ENCODE data around the gene MS4A18.

The MS4A18 gene

DNA sequence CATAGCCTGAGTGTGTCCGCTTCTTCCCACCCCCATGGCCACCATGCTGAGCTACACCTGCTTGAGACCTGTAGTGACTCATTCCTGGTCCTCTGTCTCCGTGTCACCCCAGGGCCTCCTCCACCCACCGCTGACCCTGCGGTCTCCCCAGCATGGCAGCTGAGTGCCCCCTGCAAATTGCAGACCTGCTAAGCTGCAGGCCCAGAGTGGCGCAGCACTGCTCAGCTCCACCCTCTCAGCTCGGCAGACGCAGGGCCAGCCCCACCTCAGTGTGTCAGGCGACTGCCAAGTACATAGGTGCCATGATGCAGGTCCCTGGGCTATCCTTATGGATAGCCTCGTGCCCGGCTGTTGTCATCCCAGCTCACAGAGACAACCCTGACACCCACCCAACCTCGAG lies 45.3 kb downstream of the MS4A18 start:
- TF ChIP-seq GATA3 (IDR thresholded peaks at IDR 0.05; ENCODE audit: low read depth, low read length) (no peak), GATA2 (IDR thresholded peaks at IDR 0.05; ENCODE audit: low read depth, low read length) (no peak)

DNA sequence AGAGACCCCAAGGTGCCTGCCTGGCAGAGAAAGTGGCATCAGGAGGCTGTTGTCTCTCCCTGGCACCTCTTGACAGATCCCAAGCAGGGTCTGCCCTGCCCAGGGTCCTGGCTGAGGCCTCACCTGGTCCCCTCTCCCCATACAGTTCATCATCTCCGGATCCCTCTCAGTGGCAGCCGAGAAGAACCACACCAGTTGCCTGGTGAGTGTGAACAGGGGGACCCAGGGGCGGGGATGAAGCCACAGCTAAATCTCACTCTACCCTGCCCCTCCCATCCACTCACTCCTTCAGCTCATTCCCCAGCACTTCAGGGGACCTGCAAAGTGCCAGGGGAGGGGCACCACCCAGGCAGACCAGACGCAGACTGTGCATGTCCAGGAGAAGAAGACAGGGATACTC lies 46.6 kb downstream of the MS4A18 start:
- TF ChIP-seq GATA3 (IDR thresholded peaks at IDR 0.05; ENCODE audit: low read depth, low read length) (no peak), GATA2 (IDR thresholded peaks at IDR 0.05; ENCODE audit: low read depth, low read length) (no peak)

DNA sequence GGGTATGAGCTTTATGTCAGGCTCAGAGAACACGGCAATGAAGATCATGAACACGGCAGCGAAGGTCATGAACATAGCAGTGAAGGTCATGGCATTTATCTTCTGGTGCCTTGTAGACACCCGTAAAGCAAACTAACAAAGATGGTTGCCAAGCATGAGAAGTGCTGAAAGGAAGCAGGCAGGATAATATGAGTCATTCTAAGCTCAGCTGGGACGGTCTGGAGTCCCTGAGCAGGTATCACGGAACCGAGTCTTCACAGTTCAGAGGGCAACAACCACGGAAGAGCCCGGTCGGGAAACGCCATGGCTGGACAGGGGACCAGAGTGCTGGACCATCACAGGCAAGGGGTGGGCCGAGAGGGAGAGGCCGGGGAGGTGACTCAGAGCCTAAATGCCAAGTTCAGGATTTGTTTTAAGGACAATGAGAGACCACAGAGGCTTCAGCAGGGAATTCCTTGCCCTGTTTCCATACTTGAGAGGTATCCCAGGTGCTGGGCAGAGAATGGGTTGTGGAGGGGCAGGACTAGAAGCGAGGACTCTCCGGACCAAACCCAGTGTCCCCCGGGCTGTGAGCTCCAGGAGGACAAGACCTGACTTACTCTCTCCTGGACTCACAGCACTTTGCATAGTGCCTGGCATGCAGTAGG lies 47.5 kb downstream of the MS4A18 start:
- TF ChIP-seq GATA3 (IDR thresholded peaks at IDR 0.05; ENCODE audit: low read depth, low read length) = no peak
- TF ChIP-seq GATA2 (IDR thresholded peaks at IDR 0.05; ENCODE audit: low read depth, low read length) = no peak

DNA sequence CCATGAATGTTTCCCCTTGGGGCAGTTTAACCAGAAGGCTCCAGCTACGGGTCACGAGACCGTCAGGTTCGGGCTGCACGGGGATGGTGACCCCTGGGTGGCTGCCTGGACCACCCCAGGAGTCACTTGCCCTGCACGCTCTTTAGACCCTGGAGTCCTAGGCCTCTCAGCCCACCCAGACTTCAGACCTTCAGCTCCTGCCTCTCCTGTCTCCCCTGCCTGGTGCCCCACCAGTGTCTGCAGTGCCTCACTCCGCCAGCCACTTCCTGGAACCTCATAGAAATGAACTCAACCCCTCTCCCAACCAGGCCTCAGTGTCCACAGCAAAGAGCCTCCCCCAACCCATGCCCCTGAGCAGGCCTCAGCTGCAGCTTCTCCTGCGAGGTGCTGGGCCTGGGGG lies 48.1 kb downstream of the MS4A18 start:
- no peak for TF ChIP-seq GATA3 (IDR thresholded peaks at IDR 0.05; ENCODE audit: low read depth, low read length)
- no peak for TF ChIP-seq GATA2 (IDR thresholded peaks at IDR 0.05; ENCODE audit: low read depth, low read length)

DNA sequence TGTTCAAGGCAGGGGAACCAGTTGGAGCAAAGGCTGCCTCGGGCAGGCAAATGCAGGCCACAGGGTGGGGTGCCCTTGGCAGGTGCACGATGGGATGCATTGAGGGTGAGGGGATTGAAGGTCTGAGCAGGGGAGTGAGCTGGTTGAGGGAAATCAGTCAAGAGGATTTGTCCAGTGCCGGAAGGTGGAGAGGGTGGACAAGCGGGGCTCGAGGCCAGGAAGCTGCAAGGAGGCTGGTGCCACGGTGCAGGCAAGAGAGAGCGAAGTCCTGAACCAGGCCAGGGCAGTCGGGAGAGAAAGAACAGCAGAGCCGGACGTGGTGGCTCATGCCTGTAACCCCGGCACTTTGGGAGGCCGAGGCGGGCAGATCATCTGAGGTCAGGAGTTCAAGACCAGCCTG lies 50.2 kb downstream of the MS4A18 start:
- no peak for TF ChIP-seq GATA2 (IDR thresholded peaks at IDR 0.05; ENCODE audit: low read depth, low read length)
- TF ChIP-seq GATA3 (IDR thresholded peaks at IDR 0.05; ENCODE audit: low read depth, low read length) = no peak

- TF ChIP-seq GATA3 (IDR thresholded peaks at IDR 0.05; ENCODE audit: low read depth, low read length) (no peak), GATA2 (IDR thresholded peaks at IDR 0.05; ENCODE audit: low read depth, low read length) (no peak)
These were observed 51.0 kb downstream of the MS4A18 start for GRCh38 chr11:60775420-60775961.

GRCh38 chr11:60776167-60776566 lies 51.6 kb downstream of the MS4A18 start:
- no peak for TF ChIP-seq GATA3 (IDR thresholded peaks at IDR 0.05; ENCODE audit: low read depth, low read length)
- no peak for TF ChIP-seq GATA2 (IDR thresholded peaks at IDR 0.05; ENCODE audit: low read depth, low read length)

DNA sequence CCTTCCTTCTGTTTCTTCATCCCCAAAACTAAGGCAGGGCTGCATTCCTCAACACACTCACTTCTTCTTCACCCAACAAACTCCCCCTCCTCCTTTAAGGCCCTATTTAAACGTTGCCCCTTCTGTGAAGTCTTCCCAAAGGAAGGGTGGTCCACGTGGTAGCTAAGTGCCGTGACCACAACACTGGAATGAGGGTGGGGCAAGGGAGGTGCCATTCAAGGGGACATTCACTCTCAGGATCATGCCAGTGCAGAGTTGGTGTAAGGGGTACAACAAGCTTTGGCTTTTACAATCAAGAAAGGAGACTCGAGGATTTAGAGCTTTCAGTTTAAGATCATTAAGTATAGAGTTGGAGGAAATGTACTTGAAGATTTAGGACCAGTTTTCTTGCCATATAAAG lies 52.6 kb downstream of the MS4A18 start:
- TF ChIP-seq GATA3 (IDR thresholded peaks at IDR 0.05; ENCODE audit: low read depth, low read length) (no peak), GATA2 (IDR thresholded peaks at IDR 0.05; ENCODE audit: low read depth, low read length) (no peak)

DNA sequence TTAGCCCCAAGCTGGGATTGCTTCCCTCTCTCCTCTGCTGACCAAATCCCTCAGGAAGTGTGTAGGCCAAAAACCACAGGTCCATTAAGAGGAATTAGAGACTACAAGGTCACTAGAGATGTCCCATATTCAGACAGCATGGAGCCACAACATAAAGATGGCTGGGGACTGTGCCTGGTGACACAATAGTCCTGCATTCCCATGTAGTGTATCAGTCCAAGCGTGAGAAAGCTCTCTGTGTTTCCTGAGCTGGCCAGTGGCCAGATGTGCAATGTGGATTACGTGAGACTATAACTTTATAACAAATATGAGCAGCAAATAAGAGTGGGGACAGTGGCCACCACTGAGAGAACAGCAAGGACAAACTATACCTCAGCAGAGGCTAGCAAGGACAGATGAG lies 53.1 kb downstream of the MS4A18 start:
- no peak for TF ChIP-seq GATA2 (IDR thresholded peaks at IDR 0.05; ENCODE audit: low read depth, low read length)
- TF ChIP-seq GATA3 (IDR thresholded peaks at IDR 0.05; ENCODE audit: low read depth, low read length) = no peak

DNA sequence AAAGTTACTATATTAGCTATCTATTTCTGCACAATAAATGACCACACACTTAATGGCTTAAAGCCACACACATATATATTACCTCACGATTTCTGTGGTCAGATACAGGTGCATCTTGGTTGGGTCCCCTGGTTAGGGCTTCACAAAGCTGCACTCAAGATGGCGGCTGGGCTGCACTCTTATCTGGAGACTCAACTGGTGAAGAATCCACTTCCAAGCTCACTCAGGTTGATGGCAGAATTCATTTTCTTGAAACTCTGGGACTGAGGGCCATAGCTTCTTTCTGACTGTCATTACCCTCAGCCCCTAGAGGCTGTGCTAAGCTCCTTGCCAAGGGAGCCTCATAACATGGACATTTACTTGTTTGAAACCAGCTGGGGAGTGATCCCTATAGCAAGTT lies 55.5 kb downstream of the MS4A18 start:
- TF ChIP-seq GATA3 (IDR thresholded peaks at IDR 0.05; ENCODE audit: low read depth, low read length) (no peak), GATA2 (IDR thresholded peaks at IDR 0.05; ENCODE audit: low read depth, low read length) (no peak)

- no peak for TF ChIP-seq GATA3 (IDR thresholded peaks at IDR 0.05; ENCODE audit: low read depth, low read length)
- TF ChIP-seq GATA2 (IDR thresholded peaks at IDR 0.05; ENCODE audit: low read depth, low read length) = no peak
These were observed 56.3 kb downstream of the MS4A18 start for GRCh38 chr11:60780774-60781173.

DNA sequence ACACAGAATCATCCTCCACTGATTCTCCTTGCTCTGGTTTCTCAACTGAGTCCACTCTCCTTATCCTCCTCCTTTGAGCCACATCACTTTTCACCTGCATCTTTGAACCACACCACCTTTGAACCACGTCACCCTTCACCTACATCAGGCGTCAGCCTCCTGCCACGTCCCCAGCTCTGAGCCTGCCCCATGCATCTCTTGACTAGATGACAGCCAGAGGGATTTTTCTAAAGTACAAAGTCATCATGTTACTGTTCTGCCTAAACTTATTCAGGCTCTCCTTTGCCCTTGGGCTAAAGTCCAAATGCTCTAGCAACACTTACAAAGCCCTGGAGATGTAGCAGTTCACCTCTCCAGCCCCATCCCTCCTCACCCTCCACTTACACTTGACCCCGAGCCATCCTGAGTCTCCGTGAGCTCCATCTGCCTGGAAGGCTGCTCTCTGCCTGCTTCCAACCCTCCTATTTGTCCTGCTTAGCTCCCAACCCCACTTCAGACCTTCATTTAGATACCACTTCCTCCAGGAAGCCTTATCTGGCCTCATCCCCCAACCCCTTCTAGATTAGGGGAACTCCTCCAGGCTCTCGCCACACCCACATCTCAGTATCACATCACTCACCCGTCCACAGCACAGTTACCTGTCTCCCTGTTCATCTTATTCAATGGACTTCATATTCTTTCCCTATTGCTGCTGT lies 56.9 kb downstream of the MS4A18 start:
- TF ChIP-seq GATA2 (IDR thresholded peaks at IDR 0.05; ENCODE audit: low read depth, low read length) (no peak), GATA3 (IDR thresholded peaks at IDR 0.05; ENCODE audit: low read depth, low read length) (no peak)

GRCh38 chr11:60781981-60782316 lies 57.4 kb downstream of the MS4A18 start:
- TF ChIP-seq GATA3 (IDR thresholded peaks at IDR 0.05; ENCODE audit: low read depth, low read length) = no peak
- TF ChIP-seq GATA2 (IDR thresholded peaks at IDR 0.05; ENCODE audit: low read depth, low read length) = no peak

GRCh38 chr11:60782393-60783140 lies 58.0 kb downstream of the MS4A18 start:
- TF ChIP-seq GATA3 (IDR thresholded peaks at IDR 0.05; ENCODE audit: low read depth, low read length) = no peak
- no peak for TF ChIP-seq GATA2 (IDR thresholded peaks at IDR 0.05; ENCODE audit: low read depth, low read length)

DNA sequence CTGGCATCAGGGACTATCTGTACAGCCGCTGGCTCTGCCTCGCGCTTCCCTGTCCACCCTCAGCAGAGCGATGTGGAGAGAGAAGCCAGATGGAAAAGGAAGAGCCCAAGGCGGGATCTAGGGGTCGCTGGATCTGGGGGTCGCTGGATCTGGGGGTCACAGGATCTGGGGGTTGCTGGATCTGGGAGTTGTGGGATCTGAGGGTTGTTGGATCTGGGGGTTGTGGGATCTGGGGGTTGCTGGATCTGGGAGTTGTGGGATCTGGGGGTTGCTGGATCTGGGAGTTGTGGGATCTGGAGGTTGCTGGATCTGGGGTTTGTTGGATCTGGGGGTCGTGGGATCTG lies 58.6 kb downstream of the MS4A18 start:
- TF ChIP-seq GATA2 (IDR thresholded peaks at IDR 0.05; ENCODE audit: low read depth, low read length) (no peak), GATA3 (IDR thresholded peaks at IDR 0.05; ENCODE audit: low read depth, low read length) (no peak)
